MCF 10A (cell line): ENCODE measurements around the gene RECK. TPM values are rescaled to one million over a fixed set of nuclear protein-coding genes. Genes with fewer than 3 reads are reported as not detected.

Source experiments
- BruUV-seq: library from RNA; stranded (reverse); fragments of 400-500 nt; replicated peaks from 2 replicates; lab custom pipeline; 2021; lab: Mats Ljungman, UMichigan
- CTCF ChIA-PET: fragments of 300-600 bp; sonication (Branson Sonifier 250); formaldehyde crosslinking; extraction: SDS; loops from one replicate; lab custom pipeline; 2021; ENCODE audit warnings: antibody characterized with exemption, inconsistent platforms; lab: Yijun Ruan, JAX
- POLR2A ChIA-PET: fragments of 300-600, 350-650 bp; sonication (Branson Sonifier 250); formaldehyde crosslinking; extraction: SDS; loops from one replicate; lab custom pipeline; 2020; ENCODE audit warnings: antibody characterized with exemption, inconsistent platforms; lab: Yijun Ruan, JAX
- DNase-seq: peaks from one replicate; pipeline ENCODE4 v3.0.0-alpha.2; 2018; ENCODE audit not compliant: unreplicated experiment
- H3K27ac Mint-ChIP-seq: one replicate; pipeline ENCODE4 v1.8.0; 2022; ENCODE audit warnings: mild to moderate bottlenecking, low read depth, mixed read lengths; ENCODE audit not compliant: unreplicated experiment
- H3K27me3 Mint-ChIP-seq: one replicate; pipeline ENCODE4 v1.8.0; 2022; ENCODE audit warnings: mixed read lengths; ENCODE audit not compliant: insufficient read depth, unreplicated experiment
- H3K36me3 Mint-ChIP-seq: one replicate; pipeline ENCODE4 v1.8.0; 2022; ENCODE audit warnings: mild to moderate bottlenecking, moderate library complexity, mixed read lengths; ENCODE audit not compliant: insufficient read depth, unreplicated experiment
- H3K4me1 Mint-ChIP-seq: one replicate; pipeline ENCODE4 v1.8.0; 2022; ENCODE audit warnings: mixed read lengths; ENCODE audit not compliant: insufficient read depth, unreplicated experiment
- H3K4me3 Mint-ChIP-seq: one replicate; pipeline ENCODE4 v1.8.0; 2022; ENCODE audit warnings: mild to moderate bottlenecking, moderate library complexity, mixed read lengths; ENCODE audit not compliant: unreplicated experiment
- H3K9me3 Mint-ChIP-seq: one replicate; pipeline ENCODE4 v1.8.0; 2022; ENCODE audit warnings: mixed read lengths; ENCODE audit not compliant: unreplicated experiment
- CTCF ChIP-seq: fragments of 200-600 bp; IDR thresholded peaks from one replicate; pipeline ENCODE4 v1.8.0; 2022; ENCODE audit warnings: antibody characterized with exemption, mild to moderate bottlenecking; ENCODE audit not compliant: unreplicated experiment
- intact Hi-C: fragments of 100-400 bp; cut with micrococcal nuclease; formaldehyde crosslinking; loops from 2 replicates; pipeline ENCODE4 v1.14.1; 2022
- total RNA-seq: library from RNA; stranded (reverse); gene quantifications from 2 replicates; pipeline ENCODE4 v1.2.3, GENCODE V29; 2022

Gene RECK
- total RNA-seq, 1 experiment from 2014 or later = 3.7 TPM

DNA sequence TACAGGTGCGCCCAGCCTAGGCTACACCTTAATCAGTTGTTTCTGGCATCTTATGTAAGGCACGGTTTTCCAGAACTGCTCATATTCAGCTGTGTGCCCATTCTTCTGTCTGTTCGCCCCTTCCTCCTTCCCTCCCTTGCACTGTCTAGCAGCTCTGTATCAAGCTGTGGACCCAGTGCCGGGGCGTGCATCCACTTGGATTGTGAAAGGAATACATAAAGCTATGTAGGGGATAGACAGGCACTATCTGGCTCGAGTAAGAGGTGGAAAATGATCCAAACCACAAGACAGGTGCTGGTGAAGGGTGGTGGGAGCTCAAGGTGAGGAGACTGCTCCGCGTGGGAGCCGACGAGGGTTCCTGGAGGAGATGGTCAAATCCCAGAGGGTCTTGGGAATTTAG, 101.8 kb downstream of the RECK start:
- CTCF ChIA-PET = interaction anchor here (1.0 to 1.7 kb wide), 2 partner anchors 34 to 52 kb away, joined by 3 to 4 read pairs; partner anchors contain the start of gene CLTA
- H3K4me1 Mint-ChIP-seq = peaks cover 11% of the 10 kb centered on the region
- BruUV-seq = no TSS peak
- no peaks in the 10 kb centered on the region for H3K36me3 Mint-ChIP-seq
- no peak overlapping the region for H3K27ac Mint-ChIP-seq
- intact Hi-C loops = no loop called here
- DNase-seq = no peak
- H3K4me3 Mint-ChIP-seq = no peak overlapping the region
- TF ChIP-seq CTCF = no peak
- POLR2A ChIA-PET = no interaction called here
- no peaks in the 10 kb centered on the region for H3K9me3 Mint-ChIP-seq
- peaks cover 28% of the 10 kb centered on the region for H3K27me3 Mint-ChIP-seq

DNA sequence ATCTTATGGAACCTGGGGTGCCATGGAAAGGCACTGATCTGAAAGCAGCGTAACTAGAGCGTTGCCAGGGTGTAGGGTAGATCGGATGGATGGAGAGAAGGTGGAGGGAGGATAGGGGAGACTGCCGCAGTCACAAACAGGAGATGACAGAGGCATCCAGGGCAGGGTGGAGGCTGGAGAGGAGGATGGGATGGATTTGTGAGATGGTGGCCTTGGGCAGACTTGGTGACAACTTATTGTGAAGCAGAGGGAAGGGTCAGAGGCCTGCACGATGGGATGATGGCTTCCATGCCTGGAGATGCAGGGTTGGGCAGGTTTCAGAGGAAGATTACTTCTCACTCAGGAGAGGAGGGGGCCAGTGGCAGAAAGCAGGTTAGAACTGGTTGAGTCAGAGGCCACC, 102.2 kb downstream of the RECK start:
- Mint-ChIP-seq H3K27me3 (peaks cover 28% of the 10 kb centered on the region), H3K36me3 (no peaks in the 10 kb centered on the region), H3K4me3 (no peak overlapping the region), H3K9me3 (no peaks in the 10 kb centered on the region), H3K4me1 (peaks cover 11% of the 10 kb centered on the region), H3K27ac (no peak overlapping the region)
- CTCF ChIA-PET = interaction anchor here (1.0 to 1.7 kb wide), 2 partner anchors 35 to 51 kb away, joined by 3 to 4 read pairs; partner anchors contain the start of gene CLTA
- no peak for DNase-seq
- POLR2A ChIA-PET = no interaction called here
- BruUV-seq = no TSS peak
- TF ChIP-seq CTCF = no peak
- intact Hi-C loops = no loop called here

- CTCF ChIA-PET = interaction anchor here (0.7 to 1.5 kb wide), 5 partner anchors 26 to 1197 kb away, joined by 3 to 8 read pairs (median 3); no protein-coding TSS in a partner anchor
- POLR2A ChIA-PET = interaction anchor here (1.1 kb wide), 1 partner anchor 50 kb away, joined by 4 read pairs; no protein-coding TSS in a partner anchor
- intact Hi-C loops = loop anchor here (1.0 kb wide), 1 partner anchor 26 kb away; no protein-coding TSS in a partner anchor
Observed at GRCh38 chr9:36140086-36141084, 103.7 kb downstream of the RECK start.

More at GRCh38 chr9:36140086-36141084, 103.7 kb downstream of the RECK start:
- BruUV-seq = no TSS peak
- H3K4me3 Mint-ChIP-seq = no peak overlapping the region
- TF ChIP-seq CTCF = no peak
- DNase-seq = no peak
- H3K27ac Mint-ChIP-seq = no peak overlapping the region
- peaks cover 4% of the 10 kb centered on the region for H3K9me3 Mint-ChIP-seq
- peaks cover 41% of the 10 kb centered on the region for H3K27me3 Mint-ChIP-seq
- H3K4me1 Mint-ChIP-seq = peaks cover 11% of the 10 kb centered on the region
- no peaks in the 10 kb centered on the region for H3K36me3 Mint-ChIP-seq
